Hematopoietic multipotent progenitor cell (in vitro differentiated cells): ENCODE data around the gene EXOG. TPM values are rescaled to one million over a fixed set of nuclear protein-coding genes. Genes with fewer than 3 reads are reported as not detected.

Experiments used
- DNase-seq, 3 donors: peaks; one replicate each; pipeline ENCODE4 v3.0.0-alpha.2; 2011 to 2015; ENCODE audit warnings: low read depth in 2 of 3, low spot score in 2 of 3
- total RNA-seq: library from RNA; depleted of rRNA; stranded (reverse); fragments of >200 nt; gene quantifications from one replicate; pipeline ENCODE4 v1.2.3, GENCODE V29; 2012

EXOG gene, protein sequence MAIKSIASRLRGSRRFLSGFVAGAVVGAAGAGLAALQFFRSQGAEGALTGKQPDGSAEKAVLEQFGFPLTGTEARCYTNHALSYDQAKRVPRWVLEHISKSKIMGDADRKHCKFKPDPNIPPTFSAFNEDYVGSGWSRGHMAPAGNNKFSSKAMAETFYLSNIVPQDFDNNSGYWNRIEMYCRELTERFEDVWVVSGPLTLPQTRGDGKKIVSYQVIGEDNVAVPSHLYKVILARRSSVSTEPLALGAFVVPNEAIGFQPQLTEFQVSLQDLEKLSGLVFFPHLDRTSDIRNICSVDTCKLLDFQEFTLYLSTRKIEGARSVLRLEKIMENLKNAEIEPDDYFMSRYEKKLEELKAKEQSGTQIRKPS
- total RNA-seq, result 6.5 TPM

DNA sequence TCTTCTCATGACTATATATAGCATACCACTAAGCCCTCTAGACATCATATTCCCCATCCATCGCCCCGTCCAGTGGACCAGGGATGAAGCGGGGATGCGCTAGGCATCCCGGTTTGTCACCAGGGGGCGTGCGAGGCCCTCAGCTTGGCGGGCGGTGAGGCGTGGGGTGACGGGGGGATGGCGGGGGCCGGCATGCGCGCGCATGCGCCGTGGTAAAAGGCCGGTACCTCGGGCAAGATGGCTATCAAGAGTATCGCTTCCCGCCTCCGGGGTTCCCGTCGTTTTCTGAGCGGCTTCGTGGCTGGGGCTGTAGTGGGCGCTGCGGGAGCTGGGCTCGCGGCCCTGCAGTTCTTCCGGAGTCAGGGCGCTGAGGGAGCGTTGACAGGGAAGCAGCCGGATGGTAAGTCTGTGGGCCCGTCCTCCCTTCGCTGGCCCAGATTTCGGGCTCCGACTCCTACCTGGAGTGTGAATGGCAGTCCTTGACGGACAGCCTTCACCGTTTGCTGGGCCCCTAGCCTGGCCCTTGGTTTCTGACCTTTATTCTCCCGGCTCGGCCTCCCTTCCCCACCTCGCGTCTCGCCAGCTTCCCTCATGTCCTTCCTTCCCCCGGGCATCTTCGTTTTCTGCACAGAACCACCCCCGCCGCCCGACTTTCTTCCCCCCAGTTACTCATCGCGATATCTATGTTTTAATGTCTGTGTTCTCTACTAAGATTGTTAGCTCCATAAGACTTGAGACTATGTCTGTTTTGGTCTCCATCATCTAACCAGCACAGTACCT lies at the start of gene EXOG:
TSS of gene EXOG (plus strand) at position 210 of the 780 bp plus-strand sequence. CDS start at position 238, 28 bp downstream.
- peak; percentile 82 to 95 (median 94) for DNase-seq

DNA sequence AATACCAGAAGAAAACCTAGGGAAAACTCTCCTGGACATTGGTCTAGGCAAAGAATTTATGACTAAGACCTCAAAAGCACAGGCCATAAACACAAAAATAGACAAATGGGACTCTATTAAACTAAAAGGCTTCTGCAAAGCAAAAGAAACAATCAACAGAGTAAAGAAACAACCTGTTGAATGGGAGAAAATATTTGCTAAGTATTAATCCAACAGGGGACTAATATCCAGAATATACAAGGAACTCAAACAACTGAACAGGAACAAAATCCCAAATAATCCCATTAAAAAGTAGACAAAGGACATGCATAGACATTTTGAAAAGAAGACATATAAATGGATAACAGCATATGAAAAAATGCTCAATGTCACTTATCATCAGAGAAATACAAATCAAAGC lies 49.3 kb upstream of the EXOG start:
- no peak for DNase-seq

DNA sequence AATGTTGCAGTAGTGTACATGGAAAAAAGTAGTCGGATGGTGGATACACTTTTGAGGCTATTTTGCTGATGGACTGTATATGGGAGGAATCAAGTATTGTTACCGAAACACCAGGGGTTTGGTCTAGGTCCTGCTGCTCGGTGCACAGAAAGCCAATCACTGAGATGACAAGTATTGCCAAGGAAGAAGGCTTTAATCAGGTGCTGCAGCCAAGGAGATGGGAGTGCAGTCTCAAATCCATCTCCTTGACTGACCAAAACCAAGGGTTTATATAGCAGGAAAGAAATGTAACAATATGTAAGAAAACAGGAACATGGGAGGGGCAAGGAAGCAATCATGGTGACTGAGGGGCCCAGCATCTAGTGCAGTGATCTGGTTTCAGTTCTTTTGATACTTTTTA lies 45.3 kb upstream of the EXOG start:
- no peak for DNase-seq

DNA sequence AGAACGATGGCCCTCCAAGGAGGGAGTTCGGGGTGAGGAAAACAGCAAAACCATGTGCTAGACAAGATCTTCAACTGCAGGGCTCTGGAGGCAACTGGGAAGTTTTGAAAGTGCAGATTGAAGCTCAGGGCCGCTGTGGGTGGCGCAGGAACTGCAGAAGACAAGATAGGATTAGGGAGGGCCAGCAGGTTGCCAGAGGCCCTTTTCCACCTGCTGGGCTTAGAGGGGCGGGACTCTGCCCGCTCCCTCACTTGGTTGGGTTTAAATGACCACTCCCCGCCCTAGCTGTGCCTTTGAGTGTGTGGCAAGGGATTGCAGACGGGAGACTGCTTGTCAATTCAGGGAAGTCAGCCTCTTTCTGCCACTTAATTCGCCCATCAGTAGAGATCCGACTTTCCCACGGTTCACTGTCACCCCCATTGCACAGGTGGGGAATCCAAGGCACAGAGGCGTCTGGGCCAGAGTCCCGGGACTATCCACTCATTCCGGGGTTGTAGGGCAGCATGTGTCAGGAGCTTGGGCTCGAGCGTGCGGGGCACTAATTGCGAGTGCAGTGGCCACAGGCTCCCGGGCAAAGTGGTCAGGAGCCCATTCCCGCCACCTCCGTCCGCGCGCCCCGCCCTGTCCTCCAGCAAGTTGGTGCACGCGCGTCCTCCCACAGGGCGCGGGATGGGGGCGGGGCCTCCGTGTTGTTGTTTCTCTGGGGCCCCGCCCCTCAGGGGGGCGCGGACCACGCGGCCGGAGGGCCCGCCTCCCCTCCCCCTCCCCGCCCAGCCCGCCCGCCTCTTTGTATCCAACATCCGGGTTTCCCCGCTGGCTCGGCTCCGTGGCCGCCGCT lies 42.8 kb upstream of the EXOG start, which contains the start of gene ACVR2B:
TSS of gene ACVR2B (plus strand) at position 816 of the 838 bp plus-strand sequence. CDS start 433 bp downstream, outside the sequence.
- peak in 2 of 3 donors; percentile 58 to 64 for DNase-seq

DNA sequence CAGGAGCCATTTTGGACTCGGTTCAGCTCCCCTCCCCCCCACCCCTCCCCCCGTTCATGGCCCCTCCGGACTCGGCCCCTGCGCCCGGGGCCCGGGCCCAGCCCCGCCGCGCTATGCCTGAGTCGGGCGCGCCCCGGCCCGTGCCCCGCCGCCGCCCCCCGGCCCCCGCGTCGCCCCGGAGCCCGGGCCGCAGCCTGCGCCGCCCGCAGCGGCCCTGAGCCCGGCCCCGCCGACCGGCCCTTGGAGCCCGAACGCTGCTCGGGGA lies 42.3 kb upstream of the EXOG start:
- no peak for DNase-seq

DNA sequence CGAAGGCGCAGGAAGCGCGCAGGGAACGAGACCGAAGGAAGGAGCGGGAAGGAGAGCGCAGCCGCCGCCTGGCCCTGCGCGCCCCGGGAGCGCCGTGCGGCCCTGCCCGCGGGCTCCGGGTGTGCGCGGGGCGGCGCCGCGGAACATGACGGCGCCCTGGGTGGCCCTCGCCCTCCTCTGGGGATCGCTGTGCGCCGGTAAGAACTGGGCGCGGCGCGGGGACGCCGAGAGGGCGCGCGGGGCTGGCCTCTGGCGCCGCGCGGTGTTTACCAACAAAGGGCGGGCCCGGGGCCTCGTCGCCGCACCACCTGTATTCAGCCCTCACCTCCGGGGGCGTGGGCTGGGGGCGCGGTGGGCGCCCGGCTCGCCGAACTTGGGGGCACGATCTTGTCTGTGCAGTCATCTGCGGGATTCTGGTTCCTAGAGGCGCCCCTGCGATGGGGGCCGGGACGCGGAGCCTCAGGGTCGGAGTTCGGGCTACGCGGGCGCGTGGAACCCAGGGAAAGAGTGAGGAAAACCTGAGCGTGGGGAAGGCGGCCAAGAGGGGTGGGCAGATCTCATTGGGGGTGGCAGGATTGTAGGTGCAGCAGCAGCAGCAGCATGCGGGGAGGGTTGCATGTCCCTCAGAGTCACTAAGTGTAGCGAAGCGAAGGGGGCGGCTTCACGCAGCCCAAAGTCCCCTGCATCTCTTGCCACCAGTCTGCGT lies 41.8 kb upstream of the EXOG start:
- peak in 2 of 3 donors; percentile 34 to 36 for DNase-seq

DNA sequence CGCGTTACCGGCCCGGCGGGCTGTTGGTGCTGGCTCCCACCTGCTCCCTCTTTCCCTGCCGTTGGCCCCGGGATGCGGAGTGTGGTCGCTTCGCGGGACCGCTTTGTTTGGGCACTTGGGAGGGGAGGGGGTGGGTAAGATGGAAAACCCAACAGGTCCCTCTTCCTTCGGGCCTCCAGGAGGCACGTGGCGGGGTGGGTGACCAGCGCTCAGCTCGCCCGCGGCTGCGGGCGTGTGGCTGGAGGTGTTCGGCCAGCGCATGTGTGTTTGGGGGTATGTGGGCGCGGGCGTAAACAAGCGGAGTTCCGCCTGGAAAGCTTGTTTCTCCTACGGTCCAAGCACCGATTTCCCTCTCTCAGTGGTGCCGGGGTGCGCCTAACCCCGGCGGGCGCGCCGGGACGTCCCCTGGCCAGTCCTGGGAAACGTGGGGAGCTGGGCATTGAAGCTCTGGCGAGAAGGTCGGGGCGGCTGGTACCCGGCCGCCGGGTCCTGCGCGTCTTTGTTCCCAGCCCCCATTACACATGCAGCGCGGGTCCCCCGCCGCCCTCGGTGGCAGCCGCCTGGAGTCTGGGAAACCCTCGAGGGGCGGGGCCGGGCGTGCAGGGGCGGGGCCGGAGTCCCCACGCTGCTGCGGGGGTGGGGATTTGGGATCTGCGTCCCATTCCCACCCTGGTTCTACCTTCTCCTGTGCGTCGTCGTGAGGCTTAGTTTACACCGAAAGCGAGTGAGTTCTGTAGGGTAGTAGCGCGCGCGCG lies 41.1 kb upstream of the EXOG start:
- no peak for DNase-seq

DNA sequence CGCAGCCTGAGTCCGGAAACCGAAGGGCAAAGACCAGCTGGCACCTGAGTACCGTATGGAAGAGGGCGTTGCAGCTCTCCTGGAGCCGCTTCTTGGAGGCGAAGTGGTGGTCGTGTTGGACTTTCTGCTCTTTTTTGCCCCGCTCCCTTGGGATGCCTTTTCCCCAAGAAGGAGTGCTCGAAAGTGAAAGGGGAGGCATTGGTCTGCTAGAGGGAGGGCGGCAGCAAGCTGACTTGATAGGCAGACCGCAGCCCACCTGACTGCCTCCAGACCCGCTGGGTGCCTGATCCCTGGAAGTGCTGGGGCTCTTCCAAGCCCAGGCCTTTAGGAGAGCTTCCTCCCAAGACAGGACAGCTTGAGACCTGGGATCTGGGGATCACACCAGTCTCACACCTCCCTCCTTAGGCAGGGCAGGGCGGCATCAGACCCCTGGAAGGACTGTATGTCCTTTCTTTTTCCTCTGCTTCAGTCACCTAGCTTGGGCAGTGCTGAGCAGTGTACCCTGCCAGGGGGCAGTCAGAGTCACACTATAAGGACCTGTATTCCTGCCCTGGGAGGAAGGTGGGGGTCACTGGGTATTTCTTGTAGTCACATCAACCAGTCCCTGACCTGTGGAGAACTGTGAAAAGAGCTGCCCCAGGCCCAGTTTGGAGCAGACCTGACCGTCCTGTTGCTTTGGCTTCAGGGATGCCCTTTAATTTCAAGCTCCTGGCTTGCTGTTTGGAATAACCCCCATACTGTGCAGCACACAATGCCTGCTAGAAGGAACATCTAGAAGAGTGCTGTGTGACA lies 40.3 kb upstream of the EXOG start:
- DNase-seq, result peak in 2 of 3 donors; percentile 15 to 38

DNA sequence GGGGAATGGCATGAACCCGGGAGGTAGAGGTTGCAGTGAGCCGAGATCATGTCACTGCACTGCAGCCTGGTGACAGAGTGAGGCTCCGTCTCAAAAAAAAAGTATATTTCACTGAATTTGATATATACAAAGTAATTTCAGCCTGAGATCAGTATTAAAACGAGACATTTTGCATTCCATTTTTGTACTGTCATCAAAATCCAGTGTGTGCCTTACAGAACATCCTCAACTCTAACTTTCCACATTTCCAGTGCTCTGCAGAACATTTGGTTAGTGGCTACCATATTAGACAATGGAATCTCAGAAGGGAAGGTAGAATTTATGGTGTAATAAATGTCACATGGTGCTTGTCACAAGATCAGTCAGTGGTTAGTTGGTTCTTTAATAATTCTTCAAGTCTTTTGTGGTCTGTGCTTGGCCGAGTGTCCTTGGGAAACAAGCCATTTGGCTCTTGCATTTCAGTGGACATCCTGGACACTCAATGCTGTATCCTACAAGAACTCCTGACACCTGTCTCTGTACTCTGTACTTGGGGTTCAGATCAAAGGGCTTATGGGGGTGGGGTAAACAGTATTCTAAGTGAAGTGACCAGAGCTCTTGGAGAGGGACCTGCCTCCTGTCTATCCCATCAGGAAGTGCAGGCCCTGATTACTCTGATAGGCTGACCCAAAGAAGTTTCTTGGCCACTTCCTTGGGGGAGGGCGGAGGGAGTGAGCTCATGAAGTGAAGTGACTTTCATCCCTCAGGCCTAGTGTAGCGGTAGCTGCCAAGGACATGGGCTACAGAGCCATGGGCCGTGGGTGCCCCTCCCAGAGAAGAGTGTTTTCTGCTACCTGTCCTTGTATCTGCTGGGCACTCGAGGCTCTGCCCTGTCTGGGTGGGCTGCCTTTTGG lies 38.8 kb upstream of the EXOG start:
- DNase-seq, result no peak

DNA sequence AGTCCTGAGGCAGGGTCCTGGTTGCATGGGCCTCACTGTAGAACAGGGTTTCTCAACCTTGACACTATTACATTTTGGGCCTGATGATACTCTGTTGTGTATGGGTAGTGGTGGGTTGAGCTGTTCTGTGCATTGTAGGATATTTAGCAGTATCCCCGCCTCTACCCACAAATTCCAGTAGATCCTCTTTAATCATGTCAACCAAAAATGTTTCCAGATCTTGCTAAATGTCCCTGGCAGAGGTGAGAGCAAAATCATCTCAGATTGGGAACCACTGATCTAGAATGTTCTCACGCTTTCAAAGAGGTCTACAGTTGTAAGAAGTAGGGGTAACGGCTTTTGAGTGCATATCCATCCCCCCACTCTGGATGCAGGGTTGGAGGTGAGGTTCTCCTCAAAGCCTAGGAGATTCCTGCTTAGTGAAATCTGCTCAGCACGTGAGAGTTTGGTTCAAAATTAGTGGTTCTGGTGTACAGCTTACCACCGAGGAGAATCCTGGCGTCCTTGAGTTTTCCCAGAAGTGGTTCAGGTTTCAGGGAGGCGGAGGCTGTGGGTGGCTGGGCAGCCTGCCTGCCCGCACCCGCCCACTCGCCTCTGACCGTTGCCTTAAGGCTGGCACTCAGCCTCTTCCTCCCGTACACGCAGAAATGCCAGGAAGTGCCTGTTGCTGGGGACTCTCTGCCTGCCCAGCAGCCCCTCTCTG lies 37.2 kb upstream of the EXOG start:
- no peak for DNase-seq

DNA sequence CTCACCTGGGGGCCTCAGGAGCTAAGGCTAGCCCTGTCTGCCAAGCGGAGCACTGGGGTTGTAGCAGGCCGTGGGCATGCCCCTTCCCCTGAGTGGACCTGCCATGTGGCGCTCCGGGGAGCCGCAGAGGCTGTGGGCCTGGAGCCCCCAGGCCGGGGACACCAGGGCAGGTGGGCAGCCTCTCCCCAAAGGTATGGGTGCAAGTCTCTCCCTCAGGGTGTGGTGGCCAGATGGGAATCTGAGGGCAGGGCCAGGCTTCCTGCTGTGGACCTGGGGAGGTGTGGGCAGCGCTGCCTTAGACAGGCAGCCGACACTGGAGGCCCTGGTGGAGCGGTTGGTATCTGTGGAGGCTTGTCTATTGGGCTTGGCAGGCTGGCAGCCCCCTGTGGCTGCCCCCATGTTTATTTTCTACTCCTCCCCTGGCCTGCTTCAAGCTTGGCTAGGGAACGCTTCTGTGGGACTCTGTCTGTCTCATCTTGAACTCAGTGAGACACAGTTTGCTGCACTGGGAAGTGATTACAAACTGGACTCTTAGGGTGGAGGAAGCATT lies 36.6 kb upstream of the EXOG start:
- DNase-seq, result no peak

DNA sequence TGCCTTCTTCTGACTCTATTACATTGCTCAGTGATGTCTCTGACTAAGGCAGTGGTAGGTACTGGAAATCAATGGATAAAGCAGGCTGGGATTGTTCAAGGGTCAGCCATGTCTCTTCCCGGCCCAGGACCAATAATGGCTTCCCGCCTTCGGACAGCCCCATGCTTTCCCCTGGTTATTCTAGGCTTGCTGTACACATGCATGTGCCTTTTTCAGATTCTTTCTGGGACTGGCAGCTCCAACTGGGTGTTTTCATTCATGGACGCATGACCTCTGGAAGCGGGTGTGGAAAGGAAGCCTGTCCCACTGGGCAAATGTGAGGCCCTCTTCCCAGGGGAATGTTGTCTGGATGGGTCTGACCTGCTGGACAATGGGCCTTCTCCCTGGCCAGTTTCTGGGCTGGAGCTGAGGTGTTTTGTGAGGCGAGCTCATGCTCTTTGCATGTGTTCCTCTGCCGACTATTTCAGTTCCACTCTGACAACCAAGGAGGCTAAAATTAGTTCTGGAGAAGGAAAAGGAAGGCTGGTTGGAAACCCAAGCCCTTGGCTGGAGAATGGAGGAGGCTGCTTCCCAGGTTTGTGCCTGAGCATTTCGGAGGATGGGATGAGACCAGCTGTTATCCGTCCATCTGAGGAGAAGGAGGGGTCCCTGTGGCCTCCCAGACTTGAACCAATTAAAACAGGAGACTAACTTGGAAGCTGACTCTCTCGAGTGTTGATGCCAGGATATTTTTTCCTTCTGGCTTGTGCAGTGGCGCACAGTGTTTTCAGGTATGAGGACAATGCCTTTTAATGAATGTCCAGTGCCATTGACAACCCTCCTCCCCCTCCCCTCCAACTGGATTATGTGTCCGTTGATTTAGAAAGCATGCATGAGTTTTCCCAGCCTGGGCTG lies 35.5 kb upstream of the EXOG start:
- no peak for DNase-seq

DNA sequence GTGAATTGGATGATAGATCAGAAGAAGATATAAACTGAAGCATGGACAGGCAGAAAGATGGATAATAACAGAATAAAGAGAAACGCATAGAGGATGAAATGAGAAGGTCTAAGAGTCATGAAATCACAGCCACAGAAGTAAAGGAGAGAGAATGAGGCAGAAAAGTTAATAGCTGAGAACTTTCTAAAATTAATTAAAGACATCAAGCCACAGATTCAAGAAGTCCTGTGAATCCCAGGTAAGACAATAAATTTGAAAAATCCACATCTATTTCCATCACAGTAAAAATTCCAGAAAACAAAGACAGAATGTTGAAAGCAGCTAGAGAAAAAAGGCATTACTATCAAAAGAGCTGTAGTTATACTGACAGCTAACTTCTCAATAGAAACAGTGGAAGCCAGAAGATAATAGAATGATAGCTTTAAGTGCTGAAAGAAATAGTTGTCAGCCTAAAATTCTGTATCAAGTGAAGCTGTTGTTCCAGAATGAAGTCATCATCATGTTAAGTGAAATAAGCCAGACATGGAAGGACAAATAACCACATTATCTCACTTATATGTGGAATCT lies 30.5 kb upstream of the EXOG start:
- DNase-seq, result no peak

DNA sequence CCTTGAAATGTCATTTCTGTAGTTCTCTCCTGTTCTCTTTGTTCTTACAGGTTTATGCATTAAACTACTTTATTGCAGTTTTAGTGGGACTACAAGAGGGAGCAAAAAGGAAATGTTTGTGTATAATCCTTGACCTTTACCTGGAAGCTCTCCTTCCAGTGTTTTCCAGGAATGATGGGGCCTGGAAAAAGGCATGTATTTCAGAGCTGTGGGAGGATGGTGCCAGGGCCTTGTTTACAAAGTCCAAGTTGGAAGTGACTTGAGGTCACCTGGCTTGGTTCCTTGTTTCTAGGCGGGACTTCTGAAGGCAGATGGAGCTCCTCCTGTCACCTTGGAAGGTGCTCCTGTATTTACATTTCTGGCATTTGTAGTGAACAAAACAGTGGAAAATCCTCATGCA lies 27.4 kb upstream of the EXOG start:
- no peak for DNase-seq

DNA sequence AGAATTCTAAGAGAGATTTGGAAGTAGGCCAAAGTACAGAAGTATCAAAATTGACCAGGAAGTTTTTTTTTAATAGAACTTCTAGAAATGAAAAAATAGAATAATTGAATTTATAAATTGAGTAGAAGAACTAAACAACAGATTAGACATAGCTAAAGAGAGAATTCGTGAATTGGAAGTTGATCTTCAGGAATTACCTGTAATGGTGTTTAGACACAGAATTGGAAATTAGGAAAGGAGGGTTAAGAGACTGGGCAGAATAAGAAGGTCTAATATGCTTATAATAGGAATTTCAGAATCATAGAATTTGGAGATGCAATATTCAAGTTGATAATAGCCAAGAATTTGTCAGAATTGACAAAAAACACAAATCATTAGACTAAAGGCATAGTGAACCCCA lies 26.3 kb upstream of the EXOG start:
- no peak for DNase-seq
